GM15510 (cell line): ENCODE results near the gene FSHR.

Source experiments
- POLR2A ChIP-seq: IDR thresholded peaks from 3 replicates; pipeline ENCODE4 v1.6.1; 2011; ENCODE audit warnings: borderline replicate concordance; ENCODE audit not compliant: insufficient read length; ENCODE audit errors: extremely low read depth

The FSHR gene

DNA sequence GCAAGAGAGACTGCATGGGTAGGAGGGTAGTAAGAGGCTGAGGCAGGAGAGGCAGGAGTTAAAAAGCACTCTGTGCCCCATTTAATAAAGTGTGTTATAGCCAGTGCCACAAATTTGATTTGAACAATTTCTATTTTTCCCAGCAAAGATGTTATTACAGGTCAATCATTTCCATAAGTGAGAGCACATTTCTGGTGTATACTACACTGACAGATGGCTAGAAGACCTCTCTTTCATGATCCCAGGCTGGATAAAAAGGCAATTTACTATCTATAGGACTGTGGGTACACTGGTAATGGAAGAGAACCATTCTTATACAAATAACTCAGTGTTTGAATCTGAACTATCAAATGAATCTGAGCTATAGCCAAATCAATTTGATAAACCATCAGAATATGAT, 176.2 kb downstream of the FSHR start:
- no peak for TF ChIP-seq POLR2A

DNA sequence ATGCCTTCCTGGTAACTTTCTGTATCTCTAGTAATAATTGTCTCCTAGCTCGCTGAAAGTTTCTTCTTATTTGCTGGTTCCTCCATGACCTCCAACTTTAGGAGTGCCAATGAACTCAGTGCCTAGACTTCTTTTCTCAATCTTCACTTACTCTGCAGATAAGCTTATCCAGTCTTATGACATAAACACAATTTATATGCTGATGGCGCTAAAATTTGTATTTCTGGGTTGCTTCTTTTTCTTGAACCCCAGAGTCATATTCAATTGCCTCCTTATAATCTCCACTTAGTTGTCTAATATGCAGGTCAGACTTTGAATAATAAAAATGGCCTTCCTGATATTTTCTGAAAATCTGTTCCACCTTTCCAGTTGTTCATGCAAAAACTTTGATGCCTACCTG, 182.5 kb downstream of the FSHR start:
- no peak for TF ChIP-seq POLR2A

DNA sequence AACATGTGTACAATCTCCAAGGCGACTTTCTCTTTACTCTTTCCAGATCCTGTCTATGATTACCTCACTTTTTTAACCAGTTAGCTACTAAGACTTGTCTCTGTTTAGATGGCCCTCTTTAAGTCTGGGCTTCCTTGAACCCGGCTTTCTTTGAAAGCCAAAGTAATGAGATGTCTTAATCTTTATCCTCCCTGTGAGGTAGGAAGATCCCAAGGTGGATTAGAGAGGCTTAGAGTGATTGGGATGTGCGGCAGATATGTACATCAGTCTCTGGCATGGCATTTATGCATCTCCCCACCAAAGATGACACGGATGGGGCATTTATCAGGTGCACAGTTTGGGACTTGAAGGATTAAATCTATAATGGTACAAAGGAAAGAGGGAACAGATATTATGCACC, 186.3 kb downstream of the FSHR start:
- no peak for TF ChIP-seq POLR2A

DNA sequence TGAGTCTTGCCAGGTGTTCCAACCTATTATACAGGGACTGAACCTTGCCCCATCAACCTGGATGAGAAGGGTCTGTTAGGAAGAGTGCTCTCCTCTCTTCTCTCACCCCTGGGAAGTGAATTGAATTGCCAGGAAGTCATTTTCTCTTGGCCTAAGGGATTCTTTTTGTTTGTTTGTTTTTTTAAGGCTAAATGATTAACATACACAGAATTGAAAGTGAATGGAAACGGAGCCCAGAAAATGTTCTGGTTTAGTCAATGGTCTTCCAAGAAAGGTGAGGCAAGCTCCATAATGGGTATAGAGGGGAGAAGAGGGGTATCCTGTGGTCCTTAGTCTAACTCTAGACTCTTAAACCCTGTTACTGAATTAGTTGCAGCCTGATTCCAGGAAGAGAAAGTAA, 189.1 kb downstream of the FSHR start:
- no peak for TF ChIP-seq POLR2A

DNA sequence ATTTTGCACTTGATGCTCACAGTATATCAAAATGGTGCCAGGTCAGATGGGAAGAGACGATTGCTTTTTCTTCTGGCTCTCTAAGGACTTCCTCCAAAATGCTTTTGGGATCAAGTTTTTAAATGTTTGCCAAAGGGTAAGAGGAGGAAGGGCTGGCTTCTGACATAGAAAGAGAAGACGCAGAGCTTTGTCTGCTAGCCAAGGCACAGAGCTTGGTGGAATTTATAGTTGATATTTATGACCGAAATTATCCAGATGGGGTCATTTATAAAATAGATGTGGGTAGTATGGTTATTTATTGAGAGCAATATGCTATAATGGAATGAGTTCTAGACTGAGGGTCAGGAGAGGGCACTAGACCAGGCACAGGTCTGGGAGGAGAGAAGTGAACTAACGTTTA, 193.3 kb downstream of the FSHR start:
- TF ChIP-seq POLR2A, result no peak

DNA sequence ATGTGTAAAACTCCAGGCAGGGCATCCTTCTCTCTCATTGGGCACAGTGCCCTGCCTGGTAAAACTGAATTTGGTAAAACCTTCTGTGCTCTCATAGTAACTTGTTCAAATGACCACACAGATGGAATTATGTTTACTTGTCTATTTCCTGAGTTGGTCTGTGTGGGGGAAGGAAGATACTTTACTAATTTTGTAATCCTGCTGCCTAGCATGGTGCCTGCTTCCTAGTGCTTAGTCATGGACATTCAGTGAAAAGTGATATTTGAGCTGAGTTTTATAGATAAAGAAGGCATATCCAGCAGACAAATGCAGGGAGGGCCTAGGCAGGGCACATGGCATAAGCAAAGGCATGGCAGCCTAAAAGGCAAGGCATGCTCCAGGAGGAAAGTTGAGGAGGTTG, 199.4 kb downstream of the FSHR start:
- TF ChIP-seq POLR2A, result no peak

DNA sequence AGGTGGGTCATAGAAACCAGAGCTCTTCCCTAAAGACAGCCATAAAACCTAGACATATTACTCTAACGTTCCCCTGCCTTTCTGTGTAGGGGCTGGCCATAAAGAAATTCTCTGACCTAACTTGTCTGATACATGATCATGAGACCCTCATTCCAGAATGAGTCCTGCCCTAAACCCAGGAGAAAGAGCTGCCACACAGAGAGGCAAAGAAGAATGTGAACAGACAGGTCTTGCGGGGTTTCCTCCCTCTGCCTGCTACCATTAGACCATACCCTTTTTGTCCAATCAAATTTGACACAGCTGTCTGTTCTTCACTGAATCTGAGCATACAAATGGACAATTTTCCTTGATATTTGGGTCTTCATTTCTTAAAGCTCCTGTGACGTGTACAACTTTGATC, 200.0 kb downstream of the FSHR start:
- TF ChIP-seq POLR2A, result no peak

DNA sequence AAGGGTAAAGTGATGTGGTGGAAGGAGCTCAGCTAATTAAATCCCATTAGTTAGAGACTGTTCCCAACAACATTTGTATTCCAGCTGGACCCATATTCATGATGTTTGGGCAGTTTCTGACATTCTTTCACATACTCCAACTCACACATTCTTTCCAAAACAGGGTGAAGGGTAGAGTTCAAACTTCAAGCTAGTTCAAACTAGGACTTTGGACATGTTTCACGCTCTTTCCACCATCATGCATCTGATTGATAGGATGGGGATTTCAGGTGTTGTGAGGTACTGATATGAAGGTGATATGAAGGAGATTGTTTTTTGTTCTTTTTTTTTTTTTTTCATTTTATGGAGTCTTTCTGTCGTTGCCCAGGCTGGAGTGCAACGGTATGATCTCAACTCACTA, 201.7 kb downstream of the FSHR start:
- TF ChIP-seq POLR2A, result no peak

DNA sequence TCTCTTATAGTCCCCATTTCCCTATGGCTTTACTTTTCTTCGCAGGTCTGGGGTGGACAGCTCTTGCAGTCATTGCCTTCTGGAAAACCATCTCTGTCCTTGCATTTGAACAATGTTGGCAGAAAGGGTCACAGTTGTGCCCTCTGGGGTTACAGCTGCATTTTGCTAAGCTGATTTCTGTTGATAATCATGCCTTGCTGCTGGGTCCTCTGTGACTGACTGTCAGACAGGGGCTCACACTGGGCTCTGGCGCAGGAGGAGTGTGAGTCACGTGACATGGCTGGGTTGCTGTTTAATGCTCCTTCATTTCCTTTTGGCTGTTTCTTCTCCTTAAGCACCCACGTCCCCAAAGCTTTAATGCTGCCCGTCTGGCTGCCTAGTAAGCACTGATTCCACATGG, 202.2 kb downstream of the FSHR start:
- TF ChIP-seq POLR2A, result no peak

DNA sequence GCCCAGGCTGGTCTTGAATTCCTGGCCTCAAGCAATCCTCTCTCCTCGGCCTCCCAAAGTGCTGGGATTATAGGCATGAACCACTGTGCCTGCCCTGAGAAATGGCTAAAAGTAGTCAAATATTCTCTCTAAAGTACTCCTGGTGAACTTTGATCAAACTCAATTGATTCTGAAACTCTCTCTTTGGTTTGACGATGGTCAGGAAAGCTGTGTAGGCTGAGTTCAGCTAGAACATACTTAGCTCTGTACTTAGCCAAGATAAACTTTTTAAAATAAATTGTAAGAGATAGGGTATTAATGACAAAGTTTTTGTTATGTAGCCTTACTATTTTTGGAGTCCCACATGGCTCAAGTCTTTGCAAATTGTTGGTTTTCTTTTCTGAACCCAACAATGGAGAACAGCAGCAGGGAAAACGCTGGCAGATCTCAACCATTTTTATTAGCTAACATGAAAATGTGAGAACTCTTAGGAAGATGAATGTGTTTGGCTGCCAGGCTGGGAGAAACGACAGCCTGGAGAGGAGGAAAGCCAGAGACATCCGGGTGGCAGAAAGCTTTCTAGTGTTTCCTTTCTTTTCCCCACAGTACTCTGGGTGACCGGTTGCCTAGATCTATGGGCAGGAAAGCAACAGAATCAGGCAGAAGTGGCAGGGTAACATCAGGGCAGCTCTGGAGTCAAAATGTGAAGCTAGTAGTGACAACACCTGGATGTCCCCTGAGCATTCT, 205.8 kb downstream of the FSHR start:
- no peak for TF ChIP-seq POLR2A

DNA sequence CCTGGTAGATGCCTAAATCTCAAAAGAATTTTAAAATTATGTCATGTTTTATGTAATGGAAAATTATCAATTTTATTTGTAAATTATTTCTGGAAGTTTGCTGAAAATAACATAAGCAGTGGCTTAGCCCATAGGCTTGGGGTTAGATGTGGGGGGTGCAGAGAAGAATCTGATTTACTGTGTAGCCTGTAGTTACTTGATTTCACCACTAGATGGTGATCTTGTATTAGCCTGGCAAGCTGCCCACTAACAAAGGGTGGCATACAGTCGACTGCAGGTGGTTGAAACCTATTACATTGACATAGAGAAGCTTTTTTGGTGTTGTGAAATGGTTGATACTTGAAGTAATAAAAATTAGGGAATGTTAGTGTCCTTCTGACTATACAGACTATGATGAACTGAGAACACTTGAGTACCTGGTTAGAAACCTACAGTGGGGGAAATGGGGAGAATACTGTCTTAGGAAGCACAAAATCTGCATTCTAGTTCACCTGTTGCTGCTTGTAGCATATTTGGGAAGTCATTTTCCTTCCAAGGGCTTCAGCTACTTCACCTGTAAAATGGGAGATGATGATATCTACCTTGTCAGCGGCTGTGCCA, 207.8 kb downstream of the FSHR start:
- no peak for TF ChIP-seq POLR2A

DNA sequence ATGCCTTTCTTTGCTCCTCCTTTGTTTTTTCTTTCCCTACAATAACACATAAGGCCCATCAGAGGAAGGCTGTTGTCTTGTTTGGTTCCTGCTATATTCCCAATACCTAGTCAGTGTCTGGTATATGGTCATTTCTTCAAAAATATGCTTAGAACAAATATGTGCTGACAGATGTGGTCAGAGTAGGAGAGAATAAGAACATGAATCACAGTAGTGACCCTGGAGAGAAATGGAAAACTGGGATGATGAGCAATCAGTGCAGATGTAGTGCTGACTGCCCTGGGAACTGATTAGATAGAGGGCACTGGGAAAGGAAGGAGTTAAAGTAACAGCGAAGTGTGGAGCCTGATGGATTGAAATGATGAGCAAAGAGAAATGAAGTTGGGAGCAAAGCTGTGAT, 209.4 kb downstream of the FSHR start:
- TF ChIP-seq POLR2A, result no peak

DNA sequence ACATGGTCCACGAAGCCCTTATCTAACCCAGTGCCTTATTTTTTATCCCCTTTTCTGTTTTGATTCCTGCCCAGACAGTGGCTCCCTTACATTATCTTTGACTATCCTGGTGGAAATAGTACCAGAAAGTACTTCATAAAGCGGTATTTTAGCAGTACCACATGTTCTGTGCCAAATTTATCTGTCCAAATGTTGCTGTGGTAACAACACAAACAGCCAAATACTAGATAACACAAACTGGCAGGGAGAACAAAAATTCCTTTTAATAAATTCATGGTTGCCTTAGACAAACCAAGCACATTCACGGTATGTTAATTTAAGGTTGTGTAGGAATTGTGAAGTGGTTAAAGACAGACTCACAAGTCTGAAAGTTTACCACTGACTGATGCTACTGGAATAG, 210.9 kb downstream of the FSHR start:
- TF ChIP-seq POLR2A, result no peak

DNA sequence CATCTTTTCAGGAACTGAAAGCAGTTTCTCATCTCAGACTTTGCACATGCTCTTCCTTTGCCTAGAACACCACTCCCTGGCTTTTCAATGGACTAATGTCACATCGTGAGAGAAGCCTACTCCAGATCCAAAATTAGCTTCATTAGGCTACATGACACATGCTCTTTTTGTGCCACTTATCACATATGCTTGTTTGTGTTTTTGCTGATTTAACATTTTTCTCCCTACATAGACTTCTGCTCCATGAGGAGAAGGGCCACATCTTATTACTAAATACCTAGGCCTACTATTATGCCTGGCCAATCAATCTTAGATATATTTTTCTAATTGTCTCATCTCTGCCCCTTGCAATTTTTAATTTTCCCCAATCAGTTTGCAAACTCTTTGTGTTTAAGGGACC, 212.4 kb downstream of the FSHR start:
- no peak for TF ChIP-seq POLR2A

DNA sequence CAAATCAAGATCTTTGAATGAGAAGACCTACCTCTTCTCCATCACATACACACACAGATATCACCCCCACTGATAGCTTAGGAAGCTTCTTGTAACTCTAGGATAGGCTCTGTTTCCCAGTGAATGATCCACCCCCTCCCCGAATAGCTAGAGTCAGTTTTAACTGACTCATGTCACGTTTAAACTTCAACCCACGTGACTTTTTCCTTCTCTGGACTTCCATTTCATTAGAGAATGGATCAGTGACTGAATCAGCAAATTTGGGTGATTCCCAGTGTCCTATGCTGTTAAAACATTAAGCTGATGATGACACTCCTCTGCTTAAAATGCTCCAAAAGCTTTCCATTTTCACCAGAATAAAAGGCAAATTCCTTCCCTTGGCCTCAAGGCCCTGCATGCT, 212.9 kb downstream of the FSHR start:
- TF ChIP-seq POLR2A, result no peak

DNA sequence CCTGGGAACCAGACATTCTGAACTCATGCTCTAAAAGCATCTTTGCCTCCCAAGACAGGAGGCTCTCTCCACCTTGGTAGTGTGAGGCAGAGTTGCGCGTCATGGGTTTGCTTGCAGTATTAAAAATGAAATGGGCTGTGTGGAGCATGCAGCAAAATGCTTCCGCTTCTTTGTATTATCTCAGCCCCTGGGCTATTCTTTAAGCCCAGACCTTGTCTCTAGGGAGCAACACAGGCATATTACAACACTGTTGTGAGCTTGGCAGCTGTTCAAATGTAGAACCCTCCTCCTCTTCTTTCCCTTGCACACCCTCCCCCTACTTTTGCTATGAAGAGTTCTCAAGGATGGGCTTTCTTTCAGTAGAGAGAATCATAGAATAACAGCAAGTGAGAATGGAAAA, 213.7 kb downstream of the FSHR start:
- no peak for TF ChIP-seq POLR2A

DNA sequence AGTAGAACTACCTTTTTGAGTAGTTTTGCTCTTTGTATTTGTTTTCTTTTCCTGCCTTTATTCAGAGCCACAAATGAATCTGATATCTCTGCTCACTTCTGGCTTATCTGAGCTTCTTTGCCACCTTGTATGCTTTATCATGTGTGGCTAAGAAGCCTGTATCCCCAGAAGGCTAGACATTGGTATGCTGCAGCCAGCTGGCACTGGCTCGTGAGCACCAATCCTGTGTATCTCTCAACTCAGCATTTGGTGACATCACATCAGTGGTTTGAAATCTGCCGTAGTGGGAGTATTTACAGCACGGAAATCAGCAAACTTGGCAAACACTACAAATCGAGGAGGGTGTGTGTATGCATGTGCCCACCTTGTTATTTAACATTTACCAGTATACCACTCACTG, 215.1 kb downstream of the FSHR start:
- TF ChIP-seq POLR2A, result no peak

DNA sequence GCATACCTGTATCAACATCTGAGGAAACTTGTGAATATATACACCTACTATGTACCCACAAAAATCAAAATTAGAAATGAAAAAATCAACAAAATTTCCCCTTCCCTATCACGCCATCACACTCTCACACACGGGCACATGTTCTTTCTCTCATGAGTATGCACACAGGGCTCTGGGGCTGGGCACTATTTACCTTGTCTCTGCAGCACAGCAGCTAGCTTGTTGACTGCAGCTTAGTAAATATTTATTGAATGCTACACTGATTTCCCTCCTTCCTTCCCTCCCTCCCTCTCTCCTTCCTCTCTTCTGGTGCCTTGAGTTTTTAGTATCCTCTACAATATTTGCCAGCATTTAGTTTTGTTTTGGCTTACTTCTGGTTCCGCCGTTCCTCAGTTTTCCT, 216.1 kb downstream of the FSHR start:
- TF ChIP-seq POLR2A, result no peak

DNA sequence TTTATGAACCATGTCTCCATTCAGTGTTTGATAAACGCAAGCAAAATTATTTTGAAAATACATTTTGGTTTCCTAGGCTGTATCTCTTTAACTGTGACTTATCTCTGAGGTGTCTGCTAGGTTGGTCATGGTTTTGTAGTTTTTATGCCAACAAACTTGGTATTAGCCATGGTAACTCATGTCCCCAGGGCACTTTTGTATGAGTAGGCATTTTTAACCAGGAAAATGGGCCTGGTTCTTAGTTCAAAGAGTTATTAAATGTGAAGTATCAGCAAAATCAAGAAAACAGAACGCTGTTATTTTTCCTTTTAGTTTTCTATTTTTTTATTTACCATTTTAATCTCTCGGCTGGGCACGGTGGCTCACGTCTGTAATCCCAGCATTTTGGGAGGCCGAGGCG, 219.5 kb downstream of the FSHR start:
- TF ChIP-seq POLR2A, result no peak
